Fibroblast of lung (primary cell): ENCODE measurements around the gene C21orf58. TPM values are rescaled to one million over a fixed set of nuclear protein-coding genes. Genes with fewer than 3 reads are reported as not detected.

Experiments used
- DNase-seq, 2 donors: peaks; one replicate each; pipeline versions ENCODE4 v3.0.0 to v3.0.0-alpha.2; 2010; ENCODE audit warnings: low read depth in 2 of 2
- H2AFZ ChIP-seq: 2 replicates; pipeline ENCODE4 v1.5.1; 2012; ENCODE audit warnings: low read length, control low read depth, inconsistent platforms
- H3K27ac ChIP-seq: 2 replicates; pipeline ENCODE4 v1.5.1; 2011; ENCODE audit warnings: low read length, control low read depth; ENCODE audit not compliant: insufficient read depth
- H3K27me3 ChIP-seq: 2 replicates; pipeline ENCODE4 v1.5.1; 2011; ENCODE audit warnings: mild to moderate bottlenecking, low read length; ENCODE audit not compliant: control insufficient read depth, insufficient read depth
- H3K36me3 ChIP-seq: 2 replicates; pipeline ENCODE4 v1.5.1; 2011; ENCODE audit warnings: low read length; ENCODE audit not compliant: control insufficient read depth, insufficient read depth
- H3K4me1 ChIP-seq: 2 replicates; pipeline ENCODE4 v1.5.1; 2011; ENCODE audit warnings: low read length; ENCODE audit not compliant: control insufficient read depth, insufficient read depth; ENCODE audit errors: extremely low read depth
- H3K4me2 ChIP-seq: 2 replicates; pipeline ENCODE4 v1.5.1; 2011; ENCODE audit warnings: low read length, control low read depth; ENCODE audit not compliant: insufficient read depth; ENCODE audit errors: extremely low read depth
- H3K4me3 ChIP-seq, 4 experiments: fragments of 200-600 bp in 1 of 4; sonication (generic) in 1 of 4; replicated peaks in 1 of 4; 2 replicates each; pipeline ENCODE4 v1.5.1; 2011 to 2016; ENCODE audit warnings: low read length in 4 of 4, low read depth in 3 of 4, mild to moderate bottlenecking in 3 of 4, control low read depth in 2 of 4, inconsistent platforms in 1 of 4, mixed read lengths in 1 of 4; ENCODE audit not compliant: insufficient read depth in 1 of 4; ENCODE audit errors: control extremely low read depth in 1 of 4
- H3K79me2 ChIP-seq: 2 replicates; pipeline ENCODE4 v1.5.1; 2012; ENCODE audit warnings: mild to moderate bottlenecking, low read length, inconsistent platforms; ENCODE audit not compliant: control insufficient read depth, insufficient read depth
- H3K9ac ChIP-seq: 2 replicates; pipeline ENCODE4 v1.5.1; 2011; ENCODE audit warnings: mild to moderate bottlenecking, low read length, control low read depth; ENCODE audit not compliant: insufficient read depth
- H3K9me3 ChIP-seq: 2 replicates; pipeline ENCODE4 v1.5.1; 2012; ENCODE audit warnings: low read depth, low read length; ENCODE audit not compliant: control insufficient read depth, insufficient read depth
- H4K20me1 ChIP-seq: 2 replicates; pipeline ENCODE4 v1.5.1; 2011; ENCODE audit warnings: low read length; ENCODE audit not compliant: control insufficient read depth, insufficient read depth; ENCODE audit errors: extremely low read depth
- CTCF ChIP-seq, 2 donors: IDR thresholded peaks in 1 of 2; conservative IDR thresholded peaks in 1 of 2; 1 replicate in 1 of 2; 2 replicates in 1 of 2; pipeline ENCODE4 v1.5.1; 2011 to 2012; ENCODE audit warnings: low read length in 2 of 2, control low read depth in 1 of 2, inconsistent platforms in 1 of 2, low read depth in 1 of 2, mild to moderate bottlenecking in 1 of 2
- EZH2 ChIP-seq: IDR thresholded peaks from 2 replicates; pipeline ENCODE4 v1.5.1; 2012; ENCODE audit warnings: low read length, control low read depth, mild to moderate bottlenecking; ENCODE audit errors: missing control alignments
- polyA plus RNA-seq, 2 donors: library from polyadenylated mRNA; depleted of rRNA in 1 of 2; stranded (reverse) in 1 of 2; unstranded in 1 of 2; fragments of >200 nt; gene quantifications; 2 replicates each; pipeline ENCODE4 v1.2.1, GENCODE V29; 2011 to 2012; ENCODE audit warnings: missing spikeins in 1 of 2
- total RNA-seq: library from RNA; depleted of rRNA; stranded (reverse); fragments of >200 nt; gene quantifications from 2 replicates; pipeline ENCODE4 v1.2.1, GENCODE V29; 2014

C21orf58 gene
- total and polyA plus RNA-seq, 2 donors (not counting 1 experiment from before 2014, with no cell fraction given): 1.4 to 2.5 TPM

GRCh38 chr21:46255758-46256337 is 67.8 kb downstream of the C21orf58 start:
- Histone ChIP-seq H3K79me2 (no peaks in the 10 kb centered on the region), H3K4me1 (no peaks in the 10 kb centered on the region), H4K20me1 (no peaks in the 10 kb centered on the region), H3K27ac (no peak overlapping the region), H3K4me3 (no peak overlapping the region), H2AFZ (no peak overlapping the region), H3K36me3 (peaks cover 32% of the 10 kb centered on the region), H3K9me3 (no peaks in the 10 kb centered on the region), H3K27me3 (no peaks in the 10 kb centered on the region), H3K4me2 (no peak overlapping the region), H3K9ac (no peak overlapping the region)
- no peak for DNase-seq
- no peak for TF ChIP-seq EZH2
- no peak for TF ChIP-seq CTCF (conservative IDR thresholded peaks at IDR 0.05 in 1 of 2, IDR thresholded peaks at IDR 0.05 in 1 of 2; ENCODE audit: low read depth in 1 of 2, low read length in 2 of 2)

- no peak for DNase-seq
- no peak overlapping the region for H3K4me3 ChIP-seq
- H2AFZ ChIP-seq: no peak overlapping the region
- no peak overlapping the region for H3K27ac ChIP-seq
- no peaks in the 10 kb centered on the region for H3K4me1 ChIP-seq
- H3K79me2 ChIP-seq: no peaks in the 10 kb centered on the region
- H4K20me1 ChIP-seq: no peaks in the 10 kb centered on the region
- no peak overlapping the region for H3K9ac ChIP-seq
- H3K4me2 ChIP-seq: no peak overlapping the region
- H3K9me3 ChIP-seq: no peaks in the 10 kb centered on the region
- H3K36me3 ChIP-seq: peaks cover 37% of the 10 kb centered on the region
- H3K27me3 ChIP-seq: no peaks in the 10 kb centered on the region
- TF ChIP-seq CTCF (conservative IDR thresholded peaks at IDR 0.05 in 1 of 2, IDR thresholded peaks at IDR 0.05 in 1 of 2; ENCODE audit: low read depth in 1 of 2, low read length in 2 of 2): no peak
- TF ChIP-seq EZH2: no peak
Measured at GRCh38 chr21:46255166-46255565, 68.5 kb downstream of the C21orf58 start.

GRCh38 chr21:46254208-46254975 is 69.3 kb downstream of the C21orf58 start:
- Histone ChIP-seq H3K79me2 (no peaks in the 10 kb centered on the region), H3K4me2 (no peak overlapping the region), H3K36me3 (peaks cover 38% of the 10 kb centered on the region), H2AFZ (no peak overlapping the region), H3K4me3 (no peak overlapping the region), H3K4me1 (no peaks in the 10 kb centered on the region), H3K27ac (no peak overlapping the region), H3K27me3 (no peaks in the 10 kb centered on the region), H3K9me3 (no peaks in the 10 kb centered on the region), H4K20me1 (no peaks in the 10 kb centered on the region), H3K9ac (no peak overlapping the region)
- no peak for TF ChIP-seq EZH2
- no peak for TF ChIP-seq CTCF (conservative IDR thresholded peaks at IDR 0.05 in 1 of 2, IDR thresholded peaks at IDR 0.05 in 1 of 2; ENCODE audit: low read depth in 1 of 2, low read length in 2 of 2)
- DNase-seq: no peak
